GM23248 (cell line): ENCODE results near the gene SEPHS1. TPM values are rescaled to one million over a fixed set of nuclear protein-coding genes. Genes with fewer than 3 reads are reported as not detected.

Experiments
- DNase-seq: peaks from one replicate; pipeline ENCODE4 v3.0.0-alpha.2; 2015
- H2AFZ ChIP-seq: fragments of 200-600 bp; sonication (generic); 2 replicates; pipeline ENCODE4 v1.6.1; 2016; ENCODE audit warnings: antibody characterized with exemption
- H3F3A ChIP-seq: fragments of 200-600 bp; sonication (generic); 2 replicates; pipeline ENCODE4 v1.6.1; 2016; ENCODE audit warnings: mild to moderate bottlenecking, antibody characterized with exemption, mixed run types; ENCODE audit not compliant: insufficient read depth
- H3K27ac ChIP-seq: fragments of 200-600 bp; sonication (generic); 2 replicates; pipeline ENCODE4 v1.5.1; 2016; ENCODE audit warnings: mild to moderate bottlenecking
- H3K27me3 ChIP-seq: fragments of 200-600 bp; sonication (generic); replicated peaks from 2 replicates; pipeline ENCODE4 v1.6.1; 2016; ENCODE audit warnings: mild to moderate bottlenecking; ENCODE audit not compliant: insufficient read depth
- H3K36me3 ChIP-seq: fragments of 200-600 bp; sonication (generic); 2 replicates; pipeline ENCODE4 v1.6.1; 2016; ENCODE audit warnings: low read depth, mild to moderate bottlenecking
- H3K4me1 ChIP-seq: fragments of 200-600 bp; sonication (generic); 2 replicates; pipeline ENCODE4 v1.6.1; 2016; ENCODE audit warnings: mild to moderate bottlenecking; ENCODE audit not compliant: insufficient read depth
- H3K4me2 ChIP-seq: fragments of 200-600 bp; sonication (generic); one replicate; pipeline ENCODE4 v1.6.1; 2016; ENCODE audit warnings: mild to moderate bottlenecking; ENCODE audit not compliant: unreplicated experiment
- H3K4me3 ChIP-seq: fragments of 200-600 bp; sonication (generic); 2 replicates; pipeline ENCODE4 v1.5.1; 2016; ENCODE audit warnings: mild to moderate bottlenecking
- H3K79me2 ChIP-seq: fragments of 200-600 bp; sonication (generic); 2 replicates; pipeline ENCODE4 v1.6.1; 2016; ENCODE audit warnings: mild to moderate bottlenecking; ENCODE audit not compliant: insufficient read depth
- H3K9ac ChIP-seq: fragments of 200-600 bp; sonication (generic); 2 replicates; pipeline ENCODE4 v1.6.1; 2016; ENCODE audit warnings: mild to moderate bottlenecking
- H3K9me2 ChIP-seq: fragments of 200-600 bp; sonication (generic); 2 replicates; pipeline ENCODE4 v1.6.1; 2016; ENCODE audit warnings: mixed run types, mild to moderate bottlenecking, moderate library complexity; ENCODE audit not compliant: insufficient read depth
- H3K9me3 ChIP-seq: fragments of 200-600 bp; sonication (generic); one replicate; pipeline ENCODE4 v1.6.1; 2017; ENCODE audit warnings: low read depth
- H4K20me1 ChIP-seq: fragments of 200-600 bp; sonication (generic); 2 replicates; pipeline ENCODE4 v1.6.0; 2016; ENCODE audit not compliant: insufficient read depth
- EZH2 ChIP-seq: fragments of 200-600 bp; sonication (generic); IDR thresholded peaks from 2 replicates; pipeline ENCODE4 v1.6.1; 2018; ENCODE audit warnings: antibody characterized with exemption, mild to moderate bottlenecking; ENCODE audit not compliant: insufficient read depth, poor library complexity, severe bottlenecking
- EZH2phosphoT487 ChIP-seq: fragments of 200-600 bp; sonication (generic); IDR thresholded peaks from 2 replicates; pipeline ENCODE4 v1.6.1; 2018; ENCODE audit warnings: antibody characterized with exemption, moderate library complexity, mild to moderate bottlenecking, low read depth; ENCODE audit not compliant: insufficient read depth
- WGBS, 2 experiments: methylation state at CpG; one replicate each; pipeline ENCODE4 v1.1.6; 2015 to 2017; ENCODE audit warnings: low lambda C conversion rate in 2 of 2, low coverage in 1 of 2; ENCODE audit errors: missing lambda C conversion rate in 2 of 2; 5-methylcytosine and 5-hydroxymethylcytosine counted together
- in situ Hi-C: fragments of 300-500 bp; cut with MboI; formaldehyde crosslinking; loops from 2 replicates; pipeline ENCODE4 v1.15.0; 2020
- polyA plus RNA-seq: library from polyadenylated mRNA; unstranded; fragments of >200 nt; fragmentation: Nextera tagmentation; extraction: Ambion mirVana; gene quantifications from 2 replicates; pipeline ENCODE4 v1.2.1, GENCODE V29; 2016
- total RNA-seq: library from RNA; depleted of rRNA; stranded (reverse); fragments of >200 nt; shearing (Covaris generic); gene quantifications from 2 replicates; pipeline ENCODE4 v1.2.3, GENCODE V29; 2014

SEPHS1 gene
- total and polyA plus RNA-seq, 2 experiments from 2014 or later = 16.6 to 35.0 TPM

DNA sequence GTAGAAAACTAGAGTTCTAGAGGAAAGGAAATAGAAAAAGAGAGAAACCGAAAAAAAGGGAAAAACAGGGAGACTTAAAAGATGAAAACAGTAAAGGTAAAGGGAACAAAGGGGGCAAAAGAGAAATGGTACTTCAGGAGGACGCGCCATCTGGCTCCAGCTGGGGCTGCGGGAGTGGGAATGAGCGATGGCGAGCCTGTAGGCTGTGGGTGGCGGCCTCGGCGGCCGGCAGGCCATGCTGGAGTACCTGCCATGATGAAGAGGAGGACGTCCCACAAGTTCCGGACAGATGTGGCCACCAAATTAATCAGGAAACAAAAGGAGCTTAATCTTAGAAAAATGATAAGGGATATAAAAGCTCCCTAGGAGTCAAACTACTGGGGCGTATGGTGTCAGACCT lies 26.5 kb downstream of the SEPHS1 start:
- TF ChIP-seq EZH2phosphoT487 (no peak), EZH2 (no peak)
- peaks cover 18% of the 10 kb centered on the region for H3K36me3 ChIP-seq

GRCh38 chr10:13319166-13319565 lies 28.9 kb downstream of the SEPHS1 start:
- no peak for TF ChIP-seq EZH2phosphoT487
- no peak for TF ChIP-seq EZH2
- H4K20me1 ChIP-seq = no peaks in the 10 kb centered on the region
- H3K27me3 ChIP-seq = no peaks in the 10 kb centered on the region
- H3K27ac ChIP-seq = no peak overlapping the region
- H3K4me1 ChIP-seq = no peaks in the 10 kb centered on the region
- H3K9me3 ChIP-seq = no peaks in the 10 kb centered on the region
- H3K9me2 ChIP-seq = no peaks in the 10 kb centered on the region
- 0 out of 2 replicates have a peak, but pooled peaks cover 4% of the 10 kb centered on the region for H3K36me3 ChIP-seq
- DNase-seq = no peak
- no peak overlapping the region for H3K4me2 ChIP-seq
- in situ Hi-C loops = no loop called here
- H2AFZ ChIP-seq = no peak overlapping the region
- no peaks in the 10 kb centered on the region for H3K79me2 ChIP-seq
- H3K4me3 ChIP-seq = no peak overlapping the region
- H3F3A ChIP-seq = no peaks in the 10 kb centered on the region
- H3K9ac ChIP-seq = no peak overlapping the region
- 82 to 84% methylated on average over 7 of the region's 7 CpGs for WGBS, 2 experiments

More for the DNA sequence above, 26.5 kb downstream of the SEPHS1 start:
- Histone ChIP-seq H3K4me2 (no peak overlapping the region), H3K4me3 (no peak overlapping the region), H3K27me3 (no peaks in the 10 kb centered on the region), H3K9ac (no peak overlapping the region), H2AFZ (no peak overlapping the region), H3K4me1 (no peaks in the 10 kb centered on the region), H3K9me2 (no peaks in the 10 kb centered on the region), H3K9me3 (no peaks in the 10 kb centered on the region), H3K27ac (no peak overlapping the region), H4K20me1 (no peaks in the 10 kb centered on the region), H3K79me2 (no peaks in the 10 kb centered on the region), H3F3A (no peaks in the 10 kb centered on the region)
- 94 to 96% methylated on average over 13 of the region's 13 CpGs for WGBS, 2 experiments
- in situ Hi-C loops = no loop called here
- DNase-seq = no peak

DNA sequence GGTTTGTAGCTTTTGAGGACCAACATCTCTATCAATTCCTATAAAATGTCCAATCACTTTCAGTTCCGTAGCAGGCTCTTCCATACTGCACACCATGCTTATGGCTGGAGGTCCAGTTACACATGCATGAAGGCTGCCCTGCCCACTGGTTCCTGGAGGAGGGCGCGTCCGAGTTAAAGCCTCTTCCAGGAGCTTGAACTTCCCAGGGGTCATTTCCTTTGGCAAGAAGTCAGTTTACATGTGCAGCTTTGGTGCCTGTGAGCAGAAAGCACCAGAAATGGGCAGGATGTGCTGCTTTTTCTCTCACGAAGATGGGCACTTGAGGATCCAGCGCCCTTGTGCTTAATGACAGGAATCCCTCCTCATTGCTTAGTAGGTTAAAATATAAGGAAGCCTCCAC lies 30.6 kb downstream of the SEPHS1 start:
- WGBS, 2 experiments = 81 to 86% methylated on average over 6 of the region's 6 CpGs
- H3F3A ChIP-seq = no peaks in the 10 kb centered on the region
- no peaks in the 10 kb centered on the region for H3K27me3 ChIP-seq
- no peaks in the 10 kb centered on the region for H4K20me1 ChIP-seq
- H3K27ac ChIP-seq = no peak overlapping the region
- H3K4me1 ChIP-seq = no peaks in the 10 kb centered on the region
- H3K4me3 ChIP-seq = no peak overlapping the region
- DNase-seq = no peak
- no peak overlapping the region for H2AFZ ChIP-seq
- H3K9me3 ChIP-seq = no peaks in the 10 kb centered on the region
- TF ChIP-seq EZH2 (no peak), EZH2phosphoT487 (no peak)
- H3K9ac ChIP-seq = no peak overlapping the region
- no peaks in the 10 kb centered on the region for H3K79me2 ChIP-seq
- no peaks in the 10 kb centered on the region for H3K9me2 ChIP-seq
- H3K4me2 ChIP-seq = no peak overlapping the region
- in situ Hi-C loops = no loop called here
- 0 out of 2 replicates have a peak, but pooled peaks cover 4% of the 10 kb centered on the region for H3K36me3 ChIP-seq

GRCh38 chr10:13316635-13317311 lies 31.3 kb downstream of the SEPHS1 start:
- in situ Hi-C loops = no loop called here
- 82% methylated on average over 7 of the region's 7 CpGs for WGBS, 2 experiments
- Histone ChIP-seq H4K20me1 (no peaks in the 10 kb centered on the region), H3K27me3 (no peaks in the 10 kb centered on the region), H3K9ac (no peak overlapping the region), H2AFZ (no peak overlapping the region), H3K36me3 (0 out of 2 replicates have a peak, but pooled peaks cover 4% of the 10 kb centered on the region), H3K9me3 (no peaks in the 10 kb centered on the region), H3K27ac (no peak overlapping the region), H3K4me1 (no peaks in the 10 kb centered on the region), H3K4me2 (no peak overlapping the region), H3K79me2 (no peaks in the 10 kb centered on the region), H3F3A (no peaks in the 10 kb centered on the region), H3K9me2 (no peaks in the 10 kb centered on the region), H3K4me3 (no peak overlapping the region)
- TF ChIP-seq EZH2 (no peak), EZH2phosphoT487 (no peak)
- DNase-seq = no peak
